Fibroblast of the aortic adventitia (primary cell): Measurements from ENCODE around the gene ACP7. TPM values are rescaled to one million over a fixed set of nuclear protein-coding genes. Genes with fewer than 3 reads are reported as not detected.

Experiments
- DNase-seq: peaks from one replicate; pipeline ENCODE4 v3.0.0-alpha.2; 2010; ENCODE audit warnings: low read depth
- H3K4me3 ChIP-seq: 2 replicates; pipeline ENCODE4 v1.5.1; 2011; ENCODE audit warnings: low read depth, mild to moderate bottlenecking, control low read depth, low read length, moderate library complexity
- CTCF ChIP-seq: IDR thresholded peaks from 2 replicates; pipeline ENCODE4 v1.5.1; 2011; ENCODE audit warnings: mild to moderate bottlenecking, low read length, control low read depth, inconsistent platforms; ENCODE audit not compliant: insufficient read depth
- total RNA-seq: library from RNA; depleted of rRNA; stranded (reverse); fragments of >200 nt; gene quantifications from 2 replicates; pipeline ENCODE4 v1.2.3, GENCODE V29; 2012; ENCODE audit warnings: low replicate concordance

ACP7 gene
- total RNA-seq: 0.45 TPM in 1 of 2 replicates, not detected in the other

GRCh38 chr19:39083983-39084731 is at the start of gene ACP7:
TSS of gene ACP7 (plus strand) at chr19:39084368. CDS start at chr19:39085270, 902 bp downstream.
- no peak for DNase-seq
- no peak for TF ChIP-seq CTCF

DNA sequence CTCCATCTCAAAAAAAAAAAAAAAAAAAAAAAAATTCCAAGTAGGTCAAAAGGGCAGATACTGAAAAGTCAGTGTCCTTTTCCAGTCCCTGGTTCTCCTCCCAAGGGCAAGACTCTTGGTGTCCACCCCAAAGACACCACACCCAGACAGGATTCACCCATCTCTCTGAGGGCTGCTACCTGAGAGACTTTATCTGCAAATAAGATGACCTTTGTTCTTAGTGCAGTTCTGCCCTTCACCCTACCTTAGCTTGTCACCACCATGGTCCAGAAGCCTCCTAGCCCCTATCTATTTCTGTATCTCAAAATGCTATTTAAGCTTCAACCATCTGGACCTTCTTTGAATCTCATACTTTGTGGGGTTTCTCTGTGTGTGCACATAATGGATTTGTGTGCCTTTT is 47.6 kb upstream of the ACP7 start:
- DNase-seq: no peak
- TF ChIP-seq CTCF: no peak
- no peak overlapping the region for H3K4me3 ChIP-seq

More at GRCh38 chr19:39083983-39084731, at the start of gene ACP7:
- peak within 1 kb of the TSS; percentile 60 for H3K4me3 ChIP-seq

- no peak for TF ChIP-seq CTCF
- no peak overlapping the region for H3K4me3 ChIP-seq
These were observed 47.0 kb upstream of the ACP7 start for GRCh38 chr19:39037194-39037593.

GRCh38 chr19:39038098-39038497 is 46.1 kb upstream of the ACP7 start:
- peak; percentile 50 for DNase-seq
- no peak overlapping the region for H3K4me3 ChIP-seq
- peak; percentile 19 for TF ChIP-seq CTCF

More at GRCh38 chr19:39037194-39037593, 47.0 kb upstream of the ACP7 start:
- DNase-seq: no peak

DNA sequence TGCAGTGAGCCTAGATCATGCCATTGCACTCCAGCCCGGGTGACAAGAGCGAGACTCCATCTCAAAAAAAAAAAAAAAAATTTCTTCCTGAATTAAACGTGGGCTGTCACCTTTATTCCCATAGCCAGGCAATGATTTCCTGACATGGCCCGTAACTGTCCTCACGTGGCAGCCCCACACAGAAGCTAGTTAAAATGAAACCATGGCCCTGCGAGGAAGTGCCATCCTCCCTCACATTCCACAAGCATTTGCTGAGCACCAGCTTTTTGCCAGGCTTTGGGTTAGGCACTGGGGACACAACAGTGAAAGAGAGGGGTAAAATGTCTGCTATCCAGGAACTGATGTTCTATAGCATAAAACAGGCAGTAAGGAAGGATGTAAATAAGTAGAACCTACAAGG is 38.7 kb upstream of the ACP7 start:
- H3K4me3 ChIP-seq: no peak overlapping the region
- DNase-seq: no peak
- no peak for TF ChIP-seq CTCF

DNA sequence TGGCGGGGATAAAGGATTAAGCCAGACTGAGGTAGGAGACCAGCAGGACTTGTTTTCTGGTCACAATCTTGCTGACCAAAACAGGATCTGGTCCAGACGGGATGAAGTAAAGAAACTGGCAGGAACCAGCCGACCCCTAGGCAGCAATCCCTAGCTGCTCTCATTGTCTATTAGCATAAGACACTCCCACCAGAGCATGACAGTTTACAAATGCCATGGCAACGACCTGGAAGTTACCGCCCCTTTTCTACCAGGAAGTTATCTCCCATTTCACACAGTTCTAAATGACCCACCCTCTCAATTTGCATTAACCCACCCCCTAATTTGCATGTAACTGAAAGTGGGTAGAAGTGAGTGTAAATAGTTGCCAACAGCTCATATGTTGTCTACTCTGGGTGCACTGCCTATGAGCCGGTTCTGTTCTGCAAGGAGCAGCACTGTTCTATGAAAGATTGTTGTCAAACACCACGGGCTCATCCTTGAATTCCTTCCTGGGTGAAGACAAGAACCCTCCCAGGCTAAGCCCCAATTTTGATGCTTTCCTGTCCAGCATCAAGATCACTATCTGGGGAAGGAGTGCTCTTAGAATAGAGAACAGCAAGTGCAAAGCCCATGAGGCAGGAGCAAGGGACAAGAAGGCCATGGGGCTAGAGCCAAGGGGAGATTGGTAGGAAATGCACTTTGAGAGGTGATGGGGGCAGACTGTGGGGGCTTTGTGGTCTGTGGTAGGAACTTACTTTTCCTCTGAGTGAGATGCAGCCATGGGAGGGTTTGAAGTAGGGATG is 37.9 kb upstream of the ACP7 start:
- no peak for TF ChIP-seq CTCF
- DNase-seq: peak; percentile 17
- no peak overlapping the region for H3K4me3 ChIP-seq
